K562 (cell line): ENCODE measurements around the gene CCDC15. TPM values are rescaled to one million over a fixed set of nuclear protein-coding genes. Genes with fewer than 3 reads are reported as not detected.

Experiments
- CHD7 ChIP-seq: fragments of 200-600 bp; sonication (generic); IDR thresholded peaks from one replicate; pipeline ENCODE4 v1.6.1; 2012; ENCODE audit warnings: mild to moderate bottlenecking, low read depth, low read length, inconsistent platforms
- CREB3 ChIP-seq: fragments of 450-650 bp; conservative IDR thresholded peaks from 2 replicates; pipeline ENCODE4 v1.6.1; 2016; ENCODE audit warnings: missing genetic modification characterization, low read depth, mild to moderate bottlenecking, missing compliant biosample characterization, moderate library complexity
- ESRRA ChIP-seq: fragments of 450-650 bp; IDR thresholded peaks from 2 replicates; pipeline ENCODE4 v1.6.1; 2014; ENCODE audit warnings: low read depth, mild to moderate bottlenecking, moderate library complexity, borderline replicate concordance
- L3MBTL2 ChIP-seq: fragments of 450-650 bp; IDR thresholded peaks from 2 replicates; pipeline ENCODE4 v1.6.1; 2016; ENCODE audit warnings: mild to moderate bottlenecking, moderate library complexity
- MITF ChIP-seq: IDR thresholded peaks from 2 replicates; pipeline ENCODE4 v1.6.1; 2014; ENCODE audit warnings: antibody characterized with exemption
- NR1H2 ChIP-seq: sonication (generic); formaldehyde crosslinking; IDR thresholded peaks from 2 replicates; pipeline ENCODE4 v1.4.0; 2020; ENCODE audit warnings: mild to moderate bottlenecking, missing genetic modification reagents
- PHB ChIP-seq: fragments of 250-450 bp; sonication (Bioruptor Pico); IDR thresholded peaks from 2 replicates; pipeline ENCODE4 v1.5.0; 2021
- RAD51 ChIP-seq: fragments of 450-650 bp; IDR thresholded peaks from 2 replicates; pipeline ENCODE4 v1.7.1; 2016; ENCODE audit warnings: low read depth, mild to moderate bottlenecking, borderline replicate concordance
- TFAM ChIP-seq: fragments of 250-450 bp; sonication (Bioruptor Pico); conservative IDR thresholded peaks from 2 replicates; pipeline ENCODE4 v1.5.0; 2021; ENCODE audit warnings: mild to moderate bottlenecking, moderate library complexity
- ZNF224 ChIP-seq: sonication (generic); formaldehyde crosslinking; IDR thresholded peaks from 2 replicates; pipeline ENCODE4 v1.8.0; 2022; ENCODE audit warnings: mild to moderate bottlenecking, missing genetic modification reagents
- ZNF23 ChIP-seq: fragments of 250-450 bp; sonication (Bioruptor Pico); IDR thresholded peaks from 2 replicates; pipeline ENCODE4 v1.4.0; 2020; ENCODE audit warnings: mild to moderate bottlenecking
- ZNF347 ChIP-seq: fragments of 450-650 bp; formaldehyde crosslinking; IDR thresholded peaks from 2 replicates; pipeline ENCODE4 v1.4.0; 2020; ENCODE audit warnings: low read depth, mild to moderate bottlenecking, moderate library complexity
- ZNF444 ChIP-seq: fragments of 250-450 bp; sonication (Bioruptor Pico); IDR thresholded peaks from 2 replicates; pipeline ENCODE4 v1.4.0; 2020; ENCODE audit warnings: mild to moderate bottlenecking, moderate library complexity
- ZNF445 ChIP-seq: fragments of 250-450 bp; sonication (Bioruptor Pico); IDR thresholded peaks from 2 replicates; pipeline ENCODE4 v1.4.0; 2020; ENCODE audit warnings: low read depth, mild to moderate bottlenecking, moderate library complexity
- polyA plus RNA-seq, 8 experiments: library from polyadenylated mRNA; depleted of rRNA in 4 of 8; stranded (reverse) in 5 of 8; unstranded in 3 of 8; fragments of >200 nt; fragmentation: Nextera tagmentation in 2 of 8; fragmentation: Illumina TruSeq in 1 of 8; extraction: Ambion mirVana in 2 of 8; extraction: Trizol in 1 of 8; gene quantifications; 2 replicates each; pipeline versions ENCODE4 v1.2.1 to v1.2.3, GENCODE V29; 2011 to 2014; ENCODE audit warnings: inconsistent platforms in 1 of 8, missing spikeins in 1 of 8
- total RNA-seq, 7 experiments: library from RNA; depleted of rRNA in 6 of 7; stranded (reverse); fragments of >200 nt in 6 of 7; fragmentation: Illumina TruSeq in 2 of 7; extraction: Trizol in 2 of 7; gene quantifications; 2 replicates each; pipeline versions ENCODE4 v1.2.1 to v1.2.3, GENCODE V29; 2011 to 2021; ENCODE audit warnings: low replicate concordance in 1 of 7

The CCDC15 gene
- total and polyA plus RNA-seq, 9 of the 15 experiments (the other 6 are each of a cell fraction or from before 2014, with no cell fraction given) = 1.9 to 9.2 (median 3.9) TPM

GRCh38 chr11:124978316-124978715 lies 24.3 kb downstream of the CCDC15 start (continued):
- TF ChIP-seq MITF (no peak), NR1H2 (CRISPR knock-in tag) (no peak), ZNF224 (CRISPR knock-in tag) (no peak), ZNF445 (CRISPR knock-in tag) (no peak), CHD7 (no peak), ESRRA (no peak), PHB (CRISPR knock-in tag) (no peak), TFAM (CRISPR knock-in tag) (no peak), CREB3 (no peak), L3MBTL2 (no peak), ZNF347 (CRISPR knock-in tag) (no peak), ZNF23 (CRISPR knock-in tag) (no peak), RAD51 (no peak), ZNF444 (CRISPR knock-in tag) (no peak)
